ENCODE results near the gene ANXA5. TPM values are rescaled to one million over a fixed set of nuclear protein-coding genes. Genes with fewer than 3 reads are reported as not detected.

The ANXA5 gene
- total and polyA plus RNA-seq, 9 of the 15 experiments (the other 6 are each of a cell fraction or from before 2014, with no cell fraction given) = 49.9 to 131 (median 84.5) TPM

- peak; percentile 22 for TF ChIP-seq CTCFL (IDR thresholded peaks at IDR 0.05; ENCODE audit: borderline replicate concordance, insufficient read depth, low read depth, low read length, poor library complexity, severe bottlenecking)
- peak in 1 of 2 experiments; percentile 45; a peak in 1 of 4 replicates for TF ChIP-seq SRF (CRISPR knock-in tag; IDR thresholded peaks at IDR 0.05)
- peak; percentile 63 for TF ChIP-seq POLR2AphosphoS5 (IDR thresholded peaks at IDR 0.05; ENCODE audit: control insufficient read depth, insufficient read depth, low read depth, low read length)
- TF ChIP-seq RFX7 (CRISPR knock-in tag; IDR thresholded peaks at IDR 0.05) = no peak
- TF ChIP-seq NFATC3 (IDR thresholded peaks at IDR 0.05) = no peak
- TF ChIP-seq PBX2 (CRISPR knock-in tag; IDR thresholded peaks at IDR 0.05; ENCODE audit: low read depth) = no peak
- TF ChIP-seq PBX2 (tag; conservative IDR thresholded peaks at IDR 0.05; ENCODE audit: low read depth) = no peak
- 0 out of 2 replicates have a peak, but pooled peaks have one; percentile 23 for TF ChIP-seq CREM (IDR thresholded peaks at IDR 0.05; ENCODE audit: low read depth)
- no peak for TF ChIP-seq POLR3A (IDR thresholded peaks at IDR 0.05; ENCODE audit: borderline replicate concordance, extremely low read depth, insufficient read depth, insufficient read length)
- peak; percentile 63; the same call in 1 of the 2 replicates for TF ChIP-seq MTA1 (IDR thresholded peaks at IDR 0.05; ENCODE audit: borderline replicate concordance)
- TF ChIP-seq ESRRA (IDR thresholded peaks at IDR 0.05; ENCODE audit: borderline replicate concordance, low read depth) = peak; percentile 79; the same call in 1 of the 2 replicates
- TF ChIP-seq TARDBP (IDR thresholded peaks at IDR 0.05) = peak; percentile 98
- 0 out of 2 replicates have a peak, but pooled peaks have one; percentile 36 for TF ChIP-seq ZNF583 (CRISPR knock-in tag; IDR thresholded peaks at IDR 0.05)
- peak; percentile 5; the same call in 1 of the 2 replicates for TF ChIP-seq NCOR1 (IDR thresholded peaks at IDR 0.05)
- no peak for TF ChIP-seq TEAD4 (IDR thresholded peaks at IDR 0.05; ENCODE audit: low read length)
- TF ChIP-seq TEAD4 (CRISPR knock-in tag; IDR thresholded peaks at IDR 0.05; ENCODE audit: borderline replicate concordance) = no peak
- 0 out of 2 replicates have a peak, but pooled peaks have one; percentile 15 for TF ChIP-seq E2F1 (CRISPR knock-in tag; IDR thresholded peaks at IDR 0.05)
- TF ChIP-seq FOXP4 (CRISPR knock-in tag; IDR thresholded peaks at IDR 0.05; ENCODE audit: borderline replicate concordance) = no peak
- TF ChIP-seq FOXJ3 (CRISPR knock-in tag; IDR thresholded peaks at IDR 0.05) = no peak
Observed at GRCh38 chr4:121696581-121697461, at the start of gene ANXA5 (continued).
